Smooth muscle cell (in vitro differentiated cells): ENCODE measurements around the gene CCDC28A. TPM values are rescaled to one million over a fixed set of nuclear protein-coding genes. Genes with fewer than 3 reads are reported as not detected.

Source experiments
- DNase-seq: peaks from one replicate; lab custom pipeline; 2025; ENCODE audit not compliant: unreplicated experiment; lab: John Stamatoyannopoulos, UW
- H2AFZ ChIP-seq: fragments of 200-600 bp; sonication (generic); 2 replicates; pipeline ENCODE4 v1.6.0; 2016; ENCODE audit warnings: antibody characterized with exemption, low read depth, mild to moderate bottlenecking
- H3F3A ChIP-seq: fragments of 200-600 bp; sonication (generic); 2 replicates; pipeline ENCODE4 v1.6.0; 2017; ENCODE audit warnings: antibody characterized with exemption, low read depth
- H3K27ac ChIP-seq: fragments of 200-600 bp; sonication (generic); 2 replicates; pipeline ENCODE4 v1.5.1; 2016; ENCODE audit warnings: low read depth, mild to moderate bottlenecking
- H3K27me3 ChIP-seq: fragments of 200-600 bp; sonication (generic); 2 replicates; pipeline ENCODE4 v1.6.1; 2016; ENCODE audit warnings: low read depth, mild to moderate bottlenecking
- H3K36me3 ChIP-seq: fragments of 200-600 bp; sonication (generic); 2 replicates; pipeline ENCODE4 v1.5.1; 2016; ENCODE audit warnings: low read depth
- H3K4me1 ChIP-seq: fragments of 200-600 bp; sonication (generic); 2 replicates; pipeline ENCODE4 v1.5.1; 2016; ENCODE audit warnings: low read depth
- H3K4me2 ChIP-seq: fragments of 200-600 bp; sonication (generic); 2 replicates; pipeline ENCODE4 v1.6.0; 2016; ENCODE audit warnings: mild to moderate bottlenecking
- H3K4me3 ChIP-seq: fragments of 200-600 bp; sonication (generic); 2 replicates; pipeline ENCODE4 v1.5.1; 2016; ENCODE audit warnings: mild to moderate bottlenecking
- H3K79me2 ChIP-seq: fragments of 200-600 bp; sonication (generic); 2 replicates; pipeline ENCODE4 v1.6.0; 2016; ENCODE audit warnings: low read depth, mild to moderate bottlenecking
- H3K9ac ChIP-seq: fragments of 200-600 bp; sonication (generic); 2 replicates; pipeline ENCODE4 v1.6.0; 2016; ENCODE audit warnings: low read depth
- H3K9me3 ChIP-seq: fragments of 200-600 bp; sonication (generic); replicated peaks from 2 replicates; pipeline ENCODE4 v1.5.1; 2016; ENCODE audit warnings: low read depth
- H4K20me1 ChIP-seq: fragments of 200-600 bp; sonication (generic); 2 replicates; pipeline ENCODE4 v1.6.0; 2016; ENCODE audit warnings: low read depth
- CTCF ChIP-seq: fragments of 200-600 bp; sonication (generic); IDR thresholded peaks from 2 replicates; pipeline ENCODE4 v1.5.1; 2017; ENCODE audit warnings: borderline replicate concordance, mild to moderate bottlenecking, antibody characterized with exemption; ENCODE audit not compliant: insufficient read depth, poor library complexity, severe bottlenecking
- WGBS: methylation state at CpG from one replicate; pipeline ENCODE4 v1.1.7; 2016; ENCODE audit warnings: low lambda C conversion rate; 5-methylcytosine and 5-hydroxymethylcytosine counted together
- polyA plus RNA-seq: library from polyadenylated mRNA; unstranded; fragments of >200 nt; fragmentation: Nextera tagmentation; extraction: Ambion mirVana; gene quantifications from 2 replicates; pipeline ENCODE4 v1.2.1, GENCODE V29; 2016
- total RNA-seq: library from RNA; depleted of rRNA; stranded (reverse); fragments of >200 nt; gene quantifications from 2 replicates; pipeline ENCODE4 v1.2.3, GENCODE V29; 2014

Gene CCDC28A
- total and polyA plus RNA-seq, 2 experiments from 2014 or later: 9.5 to 12.3 TPM

GRCh38 chr6:138765896-138766655 lies 7.5 kb upstream of the CCDC28A start:
- no peaks in the 10 kb centered on the region for H3K27me3 ChIP-seq
- no peaks in the 10 kb centered on the region for H3K79me2 ChIP-seq
- H3K4me1 ChIP-seq: peaks cover 7% of the 10 kb centered on the region
- H4K20me1 ChIP-seq: no peaks in the 10 kb centered on the region
- H3F3A ChIP-seq: no peaks in the 10 kb centered on the region
- H3K36me3 ChIP-seq: no peaks in the 10 kb centered on the region
- TF ChIP-seq CTCF: peak; percentile 68
- no peak overlapping the region for H3K4me2 ChIP-seq
- H2AFZ ChIP-seq: peak overlapping the region; percentile 53
- H3K9ac ChIP-seq: no peak overlapping the region
- H3K9me3 ChIP-seq: no peaks in the 10 kb centered on the region
- 72% methylated on average over 3 of the region's 3 CpGs for WGBS
- peak overlapping the region; percentile 67 for H3K27ac ChIP-seq
- no peak for DNase-seq
- H3K4me3 ChIP-seq: no peak overlapping the region

GRCh38 chr6:138769102-138769676 lies 4.4 kb upstream of the CCDC28A start:
- Histone ChIP-seq H3F3A (no peaks in the 10 kb centered on the region), H3K4me1 (peaks cover 9% of the 10 kb centered on the region), H3K27ac (peak overlapping the region; percentile 73), H3K9me3 (no peaks in the 10 kb centered on the region), H3K36me3 (no peaks in the 10 kb centered on the region), H4K20me1 (no peaks in the 10 kb centered on the region), H3K4me3 (no peak overlapping the region), H3K9ac (peak overlapping the region; percentile 15), H3K79me2 (peaks cover 5% of the 10 kb centered on the region), H2AFZ (peak overlapping the region; percentile 61), H3K27me3 (no peaks in the 10 kb centered on the region), H3K4me2 (peak overlapping the region; percentile 76)
- no peak for DNase-seq
- WGBS: 32% methylated on average over 6 of the region's 6 CpGs
- no peak for TF ChIP-seq CTCF

GRCh38 chr6:138772596-138773176 lies 883 bp upstream of the CCDC28A start:
- Histone ChIP-seq H3K27ac (peak overlapping the region; percentile 98), H2AFZ (peak overlapping the region; percentile 99), H3K9ac (peak overlapping the region; percentile 45), H3K27me3 (no peaks in the 10 kb centered on the region), H3K9me3 (no peaks in the 10 kb centered on the region), H3F3A (no peaks in the 10 kb centered on the region), H3K79me2 (peaks cover 11% of the 10 kb centered on the region), H3K4me2 (peak overlapping the region; percentile 94), H3K36me3 (no peaks in the 10 kb centered on the region), H3K4me1 (peaks cover 8% of the 10 kb centered on the region), H4K20me1 (no peaks in the 10 kb centered on the region), H3K4me3 (peak overlapping the region; percentile 98)
- 24% methylated on average over 8 of the region's 8 CpGs for WGBS
- no peak for TF ChIP-seq CTCF
- DNase-seq: no peak
